H9 (cell line): Measurements from ENCODE around the gene CCDC57. TPM values are rescaled to one million over a fixed set of nuclear protein-coding genes. Genes with fewer than 3 reads are reported as not detected.

Source experiments
- DNase-seq: peaks from one replicate; pipeline ENCODE4 v3.0.0-alpha.2; 2017
- H2AFZ ChIP-seq: one replicate; pipeline ENCODE4 v1.6.1; 2013; ENCODE audit warnings: mild to moderate bottlenecking, low read length, control low read depth, moderate library complexity
- H2AK5ac ChIP-seq: 2 replicates; pipeline ENCODE4 v1.6.1; 2013; ENCODE audit warnings: low read length, control low read depth, mixed read lengths; ENCODE audit not compliant: insufficient read length
- H2BK120ac ChIP-seq: one replicate; pipeline ENCODE4 v1.6.1; 2013; ENCODE audit warnings: low read depth, mild to moderate bottlenecking, low read length, control low read depth, inconsistent platforms; ENCODE audit not compliant: poor library complexity, severe bottlenecking
- H2BK12ac ChIP-seq: 2 replicates; pipeline ENCODE4 v1.6.1; 2013; ENCODE audit warnings: low read length, control low read depth, mixed read lengths, low read depth; ENCODE audit not compliant: insufficient read length
- H2BK15ac ChIP-seq: 2 replicates; pipeline ENCODE4 v1.6.1; 2013; ENCODE audit warnings: low read depth, low read length, control low read depth
- H2BK20ac ChIP-seq: one replicate; pipeline ENCODE4 v1.6.1; 2013; ENCODE audit warnings: low read depth, mild to moderate bottlenecking, low read length, control low read depth, inconsistent platforms; ENCODE audit not compliant: poor library complexity, severe bottlenecking
- H2BK5ac ChIP-seq: 2 replicates; pipeline ENCODE4 v1.6.1; 2013; ENCODE audit warnings: low read length, control low read depth, mixed read lengths; ENCODE audit not compliant: insufficient read length
- H3K14ac ChIP-seq: 2 replicates; pipeline ENCODE4 v1.6.1; 2013; ENCODE audit warnings: low read length, control low read depth; ENCODE audit not compliant: insufficient read depth
- H3K18ac ChIP-seq: 2 replicates; pipeline ENCODE4 v1.6.1; 2013; ENCODE audit warnings: low read depth, mild to moderate bottlenecking, mixed read lengths, low read length, control low read depth; ENCODE audit not compliant: insufficient read length
- H3K23ac ChIP-seq: 2 replicates; pipeline ENCODE4 v1.6.1; 2013; ENCODE audit warnings: low read length, control low read depth, mixed read lengths, low read depth; ENCODE audit not compliant: insufficient read length
- H3K23me2 ChIP-seq: 2 replicates; pipeline ENCODE4 v1.6.1; 2013; ENCODE audit warnings: low read depth, mild to moderate bottlenecking, mixed read lengths, low read length, control low read depth; ENCODE audit not compliant: insufficient read length, poor library complexity, severe bottlenecking
- H3K27ac ChIP-seq: 2 replicates; pipeline ENCODE4 v1.5.1; 2013; ENCODE audit warnings: low read length, control low read depth, mixed read lengths, low read depth; ENCODE audit not compliant: insufficient read length
- H3K27me3 ChIP-seq: 2 replicates; pipeline ENCODE4 v1.6.1; 2013; ENCODE audit warnings: low read length, control low read depth, inconsistent platforms; ENCODE audit not compliant: insufficient read depth
- H3K4ac ChIP-seq: 2 replicates; pipeline ENCODE4 v1.6.1; 2013; ENCODE audit warnings: low read depth, mild to moderate bottlenecking, control low read depth, inconsistent platforms, low read length, moderate library complexity
- H3K4me1 ChIP-seq: 2 replicates; pipeline ENCODE4 v1.6.1; 2013; ENCODE audit warnings: low read length, control low read depth, inconsistent platforms; ENCODE audit not compliant: insufficient read depth
- H3K4me2 ChIP-seq: 2 replicates; pipeline ENCODE4 v1.6.1; 2013; ENCODE audit warnings: low read length, control low read depth, mixed read lengths; ENCODE audit not compliant: insufficient read length, insufficient read depth
- H3K56ac ChIP-seq: 2 replicates; pipeline ENCODE4 v1.6.1; 2013; ENCODE audit warnings: low read depth, mild to moderate bottlenecking, mixed read lengths, low read length, control low read depth; ENCODE audit not compliant: insufficient read length
- H3K79me1 ChIP-seq: 2 replicates; pipeline ENCODE4 v1.6.1; 2013; ENCODE audit warnings: low read depth, mild to moderate bottlenecking, moderate library complexity, low read length, control low read depth, inconsistent platforms; ENCODE audit not compliant: insufficient read depth, poor library complexity, severe bottlenecking
- H3K79me2 ChIP-seq: 2 replicates; pipeline ENCODE4 v1.6.1; 2013; ENCODE audit warnings: low read length, control low read depth, inconsistent platforms; ENCODE audit not compliant: insufficient read depth
- H3K9ac ChIP-seq: 2 replicates; pipeline ENCODE4 v1.6.1; 2013; ENCODE audit warnings: low read length, control low read depth, mixed read lengths; ENCODE audit not compliant: insufficient read length; ENCODE audit errors: extremely low read depth
- H3K9me3 ChIP-seq: one replicate; pipeline ENCODE4 v1.6.1; 2013; ENCODE audit warnings: low read depth, low read length, inconsistent platforms; ENCODE audit not compliant: control insufficient read depth
- H3T11ph ChIP-seq: one replicate; pipeline ENCODE4 v1.6.1; 2013; ENCODE audit warnings: mild to moderate bottlenecking, low read length, control low read depth, inconsistent platforms
- H4K20me1 ChIP-seq: one replicate; pipeline ENCODE4 v1.6.1; 2013; ENCODE audit not compliant: control insufficient read depth, insufficient read length, insufficient read depth
- H4K5ac ChIP-seq: 2 replicates; pipeline ENCODE4 v1.6.1; 2013; ENCODE audit warnings: low read depth, mild to moderate bottlenecking, mixed read lengths, low read length, control low read depth; ENCODE audit not compliant: insufficient read length
- H4K8ac ChIP-seq: replicated peaks from 2 replicates; pipeline ENCODE4 v1.6.1; 2013; ENCODE audit warnings: low read length, control low read depth, mixed read lengths, low read depth; ENCODE audit not compliant: insufficient read length
- H4K91ac ChIP-seq: 2 replicates; pipeline ENCODE4 v1.6.1; 2013; ENCODE audit warnings: low read depth, mild to moderate bottlenecking, moderate library complexity, mixed read lengths, low read length, control low read depth; ENCODE audit not compliant: insufficient read length
- H3K27ac Mint-ChIP-seq, 3 experiments: 2 replicates in 2 of 3; 3 replicates in 1 of 3; pipeline ENCODE4 v1.8.0; 2020 to 2021; ENCODE audit warnings: mixed read lengths in 3 of 3, mild to moderate bottlenecking in 1 of 3, moderate library complexity in 1 of 3
- H3K27me3 Mint-ChIP-seq: 2 replicates; pipeline ENCODE4 v1.8.0; 2021; ENCODE audit warnings: low read depth, mild to moderate bottlenecking, moderate library complexity, mixed read lengths
- H3K36me3 Mint-ChIP-seq, 3 experiments: 2 replicates in 2 of 3; 3 replicates in 1 of 3; pipeline ENCODE4 v1.8.0; 2020 to 2021; ENCODE audit warnings: low read depth in 3 of 3, mixed read lengths in 3 of 3; ENCODE audit not compliant: insufficient read depth in 1 of 3
- H3K4me1 Mint-ChIP-seq, 2 experiments: 2 replicates each; pipeline ENCODE4 v1.8.0; 2020; ENCODE audit warnings: mixed read lengths in 2 of 2
- H3K4me3 Mint-ChIP-seq, 2 experiments: 2 replicates in 1 of 2; 3 replicates in 1 of 2; pipeline ENCODE4 v1.8.0; 2020 to 2021; ENCODE audit warnings: mild to moderate bottlenecking in 2 of 2, mixed read lengths in 2 of 2, moderate library complexity in 1 of 2
- H3K9me3 Mint-ChIP-seq, 2 experiments: 2 replicates in 1 of 2; 3 replicates in 1 of 2; pipeline ENCODE4 v1.8.0; 2020; ENCODE audit warnings: mild to moderate bottlenecking in 2 of 2, mixed read lengths in 2 of 2, moderate library complexity in 1 of 2
- WGBS: extraction: QIAGEN DNeasy Blood & Tissue Kit; methylation state at CpG from one replicate; pipeline ENCODE4 v1.1.7; 2013; ENCODE audit warnings: missing lambda C conversion rate, low lambda C conversion rate, mixed read lengths; ENCODE audit not compliant: insufficient read length; ENCODE audit errors: extremely low coverage; 5-methylcytosine and 5-hydroxymethylcytosine counted together
- total RNA-seq: library from RNA; stranded (reverse); gene quantifications from 2 replicates; pipeline ENCODE4 v1.2.1, GENCODE V29; 2021
- TF ChIP-seq, protein P1 (sequence below): fragments of 200-600 bp; sonication (generic); conservative IDR thresholded peaks from 3 replicates; pipeline ENCODE4 v1.8.0; 2021; ENCODE audit warnings: antibody characterized with exemption, mild to moderate bottlenecking

CCDC57 gene
- total RNA-seq, 1 experiment from 2014 or later = 11.0 TPM

DNA sequence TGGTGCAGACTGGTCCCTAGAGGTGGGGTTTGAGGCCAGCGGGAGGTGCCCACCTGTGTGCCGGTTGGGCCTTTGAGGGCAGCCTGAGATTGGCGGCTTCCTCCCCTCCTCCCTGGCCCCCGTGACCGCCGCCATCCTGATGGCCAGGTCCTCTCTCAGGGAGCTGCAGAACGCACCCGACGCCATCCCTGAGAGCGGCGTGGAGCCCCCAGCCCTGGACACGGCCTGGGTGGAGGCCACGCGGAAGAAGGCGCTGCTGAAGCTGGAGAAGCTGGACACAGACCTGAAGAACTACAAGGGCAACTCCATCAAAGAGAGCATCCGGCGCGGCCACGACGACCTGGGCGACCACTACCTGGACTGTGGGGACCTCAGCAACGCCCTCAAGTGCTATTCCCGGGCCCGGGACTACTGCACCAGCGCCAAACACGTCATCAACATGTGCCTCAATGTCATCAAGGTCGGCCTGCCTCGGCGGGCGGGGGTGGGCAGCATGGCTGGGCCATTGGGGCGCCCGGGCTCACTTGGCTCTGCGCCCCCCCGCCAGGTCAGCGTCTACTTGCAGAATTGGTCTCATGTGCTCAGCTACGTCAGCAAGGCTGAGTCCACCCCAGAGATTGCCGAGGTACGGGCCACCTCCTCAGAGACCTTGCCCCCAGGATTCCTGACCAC lies 158.2 kb downstream of the CCDC57 start:
- H3K23me2 ChIP-seq = no peaks in the 10 kb centered on the region
- H3K27me3 ChIP-seq = no peaks in the 10 kb centered on the region
- no peak overlapping the region for H3K18ac ChIP-seq
- no peak overlapping the region for H2BK5ac ChIP-seq
- no peak overlapping the region for H2BK12ac ChIP-seq
- H3K9me3 ChIP-seq = no peaks in the 10 kb centered on the region
- TF ChIP-seq, protein P1, sequence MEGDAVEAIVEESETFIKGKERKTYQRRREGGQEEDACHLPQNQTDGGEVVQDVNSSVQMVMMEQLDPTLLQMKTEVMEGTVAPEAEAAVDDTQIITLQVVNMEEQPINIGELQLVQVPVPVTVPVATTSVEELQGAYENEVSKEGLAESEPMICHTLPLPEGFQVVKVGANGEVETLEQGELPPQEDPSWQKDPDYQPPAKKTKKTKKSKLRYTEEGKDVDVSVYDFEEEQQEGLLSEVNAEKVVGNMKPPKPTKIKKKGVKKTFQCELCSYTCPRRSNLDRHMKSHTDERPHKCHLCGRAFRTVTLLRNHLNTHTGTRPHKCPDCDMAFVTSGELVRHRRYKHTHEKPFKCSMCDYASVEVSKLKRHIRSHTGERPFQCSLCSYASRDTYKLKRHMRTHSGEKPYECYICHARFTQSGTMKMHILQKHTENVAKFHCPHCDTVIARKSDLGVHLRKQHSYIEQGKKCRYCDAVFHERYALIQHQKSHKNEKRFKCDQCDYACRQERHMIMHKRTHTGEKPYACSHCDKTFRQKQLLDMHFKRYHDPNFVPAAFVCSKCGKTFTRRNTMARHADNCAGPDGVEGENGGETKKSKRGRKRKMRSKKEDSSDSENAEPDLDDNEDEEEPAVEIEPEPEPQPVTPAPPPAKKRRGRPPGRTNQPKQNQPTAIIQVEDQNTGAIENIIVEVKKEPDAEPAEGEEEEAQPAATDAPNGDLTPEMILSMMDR = no peak
- H3K9me3 Mint-ChIP-seq = no peaks in the 10 kb centered on the region
- no peak overlapping the region for H3K27ac Mint-ChIP-seq
- H3K23ac ChIP-seq = no peak overlapping the region
- no peaks in the 10 kb centered on the region for H3K4me1 ChIP-seq
- no peak overlapping the region for H3K56ac ChIP-seq
- no peak overlapping the region for H3T11ph ChIP-seq
- DNase-seq = no peak
- H3K36me3 Mint-ChIP-seq = peaks cover 4 to 44% (median 37%) of the 10 kb centered on the region in 3 experiments; a peak in 5 of 7 replicates
- WGBS = no CpG with 5 or more reads among the region's 38 CpGs
- peaks cover 0 to 13% of the 10 kb centered on the region in 2 experiments; a peak in 2 of 4 replicates for H3K4me1 Mint-ChIP-seq
- H4K5ac ChIP-seq = no peak overlapping the region
- no peak overlapping the region for H2AFZ ChIP-seq
- H3K4me3 Mint-ChIP-seq = no peak overlapping the region; a peak in 2 of 5 replicates
- no peak overlapping the region for H2BK120ac ChIP-seq
- H4K8ac ChIP-seq = no peak overlapping the region
- no peak overlapping the region for H2BK15ac ChIP-seq
- no peak overlapping the region for H3K4me2 ChIP-seq
- H3K4ac ChIP-seq = no peak overlapping the region
- H4K91ac ChIP-seq = no peak overlapping the region
- no peak overlapping the region for H2BK20ac ChIP-seq
- H3K79me1 ChIP-seq = peaks cover 2% of the 10 kb centered on the region
- no peak overlapping the region for H3K14ac ChIP-seq
- H4K20me1 ChIP-seq = peaks cover 3% of the 10 kb centered on the region
- H3K27me3 Mint-ChIP-seq = no peaks in the 10 kb centered on the region; the same call in 1 of the 2 replicates
- H3K9ac ChIP-seq = no peak overlapping the region
- no peak overlapping the region for H2AK5ac ChIP-seq
- no peaks in the 10 kb centered on the region for H3K79me2 ChIP-seq
- H3K27ac ChIP-seq = no peak overlapping the region
